HG03558 (cell line): ENCODE data around the gene SMARCA1.
"Not testable (repeated sequence)": the region's sequence is repeated elsewhere in the genome, so short reads cannot be mapped to it uniquely, and the experiment has no call there.

Experiments used
- ATAC-seq: cut with Tn5 transposase; IDR thresholded peaks from one replicate; pipeline ENCODE4 v1.9.1; 2021; ENCODE audit warnings: moderate number of reproducible peaks; ENCODE audit not compliant: unreplicated experiment; ENCODE audit errors: extremely low read depth

SMARCA1 gene, protein sequence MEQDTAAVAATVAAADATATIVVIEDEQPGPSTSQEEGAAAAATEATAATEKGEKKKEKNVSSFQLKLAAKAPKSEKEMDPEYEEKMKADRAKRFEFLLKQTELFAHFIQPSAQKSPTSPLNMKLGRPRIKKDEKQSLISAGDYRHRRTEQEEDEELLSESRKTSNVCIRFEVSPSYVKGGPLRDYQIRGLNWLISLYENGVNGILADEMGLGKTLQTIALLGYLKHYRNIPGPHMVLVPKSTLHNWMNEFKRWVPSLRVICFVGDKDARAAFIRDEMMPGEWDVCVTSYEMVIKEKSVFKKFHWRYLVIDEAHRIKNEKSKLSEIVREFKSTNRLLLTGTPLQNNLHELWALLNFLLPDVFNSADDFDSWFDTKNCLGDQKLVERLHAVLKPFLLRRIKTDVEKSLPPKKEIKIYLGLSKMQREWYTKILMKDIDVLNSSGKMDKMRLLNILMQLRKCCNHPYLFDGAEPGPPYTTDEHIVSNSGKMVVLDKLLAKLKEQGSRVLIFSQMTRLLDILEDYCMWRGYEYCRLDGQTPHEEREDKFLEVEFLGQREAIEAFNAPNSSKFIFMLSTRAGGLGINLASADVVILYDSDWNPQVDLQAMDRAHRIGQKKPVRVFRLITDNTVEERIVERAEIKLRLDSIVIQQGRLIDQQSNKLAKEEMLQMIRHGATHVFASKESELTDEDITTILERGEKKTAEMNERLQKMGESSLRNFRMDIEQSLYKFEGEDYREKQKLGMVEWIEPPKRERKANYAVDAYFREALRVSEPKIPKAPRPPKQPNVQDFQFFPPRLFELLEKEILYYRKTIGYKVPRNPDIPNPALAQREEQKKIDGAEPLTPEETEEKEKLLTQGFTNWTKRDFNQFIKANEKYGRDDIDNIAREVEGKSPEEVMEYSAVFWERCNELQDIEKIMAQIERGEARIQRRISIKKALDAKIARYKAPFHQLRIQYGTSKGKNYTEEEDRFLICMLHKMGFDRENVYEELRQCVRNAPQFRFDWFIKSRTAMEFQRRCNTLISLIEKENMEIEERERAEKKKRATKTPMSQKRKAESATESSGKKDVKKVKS

DNA sequence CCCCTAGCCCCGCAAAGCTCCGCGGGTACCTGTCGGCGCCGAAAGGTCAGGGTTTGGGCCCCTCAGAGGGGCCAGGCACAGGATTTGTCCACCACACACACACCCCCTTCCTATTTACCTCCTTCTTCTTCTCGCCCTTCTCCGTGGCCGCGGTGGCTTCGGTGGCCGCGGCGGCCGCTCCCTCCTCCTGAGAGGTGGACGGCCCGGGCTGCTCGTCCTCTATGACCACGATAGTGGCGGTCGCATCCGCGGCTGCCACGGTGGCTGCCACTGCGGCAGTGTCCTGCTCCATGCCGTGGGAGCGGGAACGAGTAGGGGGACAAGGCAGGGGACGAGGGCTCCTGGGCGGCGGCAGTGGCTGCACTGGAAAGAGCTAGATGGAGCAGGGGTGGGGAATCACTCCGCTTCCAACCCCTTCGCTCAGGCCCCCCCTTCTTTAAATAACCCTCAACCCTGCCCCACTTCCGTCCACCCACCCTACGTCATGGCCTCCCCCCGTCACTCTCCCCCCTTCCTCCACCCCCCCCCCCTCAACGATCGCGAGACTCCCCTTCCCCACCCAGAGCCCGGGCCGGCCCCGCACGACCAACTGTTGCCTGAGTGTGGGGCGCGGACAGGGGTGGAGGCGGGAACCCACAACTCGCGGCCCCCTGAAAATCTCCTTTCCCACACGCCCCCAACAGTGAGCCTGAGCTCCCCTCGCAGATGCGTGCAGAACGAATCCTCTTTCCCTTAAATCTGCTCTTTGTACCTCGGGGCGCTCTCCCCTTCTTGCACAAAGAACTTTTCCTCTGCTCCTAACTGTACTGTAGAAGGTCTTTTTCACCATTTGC is at the start of gene SMARCA1:
Gene SMARCA1 (minus strand): TSS at position 412 of the 833 bp plus-strand sequence. CDS start 120 bp downstream, at position 292.
- no peak for ATAC-seq

DNA sequence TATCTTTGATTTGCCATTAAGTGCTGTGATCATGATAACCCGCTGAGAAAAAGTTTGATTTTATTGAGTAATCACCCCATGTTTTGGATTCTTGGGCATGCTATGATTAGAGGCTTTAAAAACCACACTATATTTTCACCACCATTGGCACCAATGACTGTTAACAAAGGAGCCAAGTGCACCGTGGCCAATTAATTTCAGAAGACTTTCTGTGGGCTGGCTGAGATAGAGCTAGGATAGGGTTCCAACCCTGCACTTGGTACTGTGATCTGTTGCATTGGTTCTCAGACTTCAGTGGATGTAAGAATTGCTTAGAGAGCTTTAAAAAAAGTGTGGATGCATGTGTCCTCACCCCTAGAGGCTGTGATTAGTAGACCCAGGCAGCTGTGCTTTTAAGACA is 49.1 kb upstream of the SMARCA1 start:
- no peak for ATAC-seq

DNA sequence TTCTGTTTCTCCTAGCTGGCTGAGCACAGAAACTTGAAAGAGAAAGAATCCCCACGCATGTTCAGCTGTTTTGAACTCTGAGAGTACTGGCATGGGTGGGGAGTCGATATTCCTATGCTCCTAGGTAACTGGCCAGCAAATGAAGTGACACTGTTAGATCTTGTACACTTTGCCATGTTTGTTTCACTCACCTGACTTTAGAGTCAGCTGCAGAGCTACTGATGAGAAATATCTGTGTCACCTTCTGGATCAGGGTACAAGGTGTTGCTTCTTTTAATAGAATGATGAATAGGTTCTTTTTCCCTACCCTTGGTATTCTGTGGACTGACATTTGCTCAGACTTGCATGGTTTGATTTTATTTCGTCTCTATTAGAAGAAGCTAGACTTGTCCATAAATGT is 45.1 kb upstream of the SMARCA1 start:
- ATAC-seq, result no peak

DNA sequence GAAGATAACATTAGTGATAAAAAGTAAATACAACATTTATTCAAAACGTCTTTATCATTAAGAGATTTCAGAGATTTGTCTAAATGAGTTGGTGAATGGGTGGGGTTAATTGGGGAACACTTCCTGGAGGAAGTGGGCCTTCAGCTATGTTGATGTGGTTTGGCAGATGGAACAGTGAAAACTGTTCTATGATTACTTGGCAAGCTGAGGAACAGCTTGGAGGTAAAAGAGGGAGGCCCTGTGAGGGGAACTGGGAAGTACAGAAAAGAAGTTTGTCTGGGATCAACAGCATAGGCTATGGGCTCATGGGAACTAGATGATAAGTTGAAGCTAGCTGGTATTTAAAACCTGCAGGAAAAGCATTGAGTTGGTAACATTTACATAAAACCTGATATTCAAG is 42.8 kb upstream of the SMARCA1 start:
- ATAC-seq, result no peak

DNA sequence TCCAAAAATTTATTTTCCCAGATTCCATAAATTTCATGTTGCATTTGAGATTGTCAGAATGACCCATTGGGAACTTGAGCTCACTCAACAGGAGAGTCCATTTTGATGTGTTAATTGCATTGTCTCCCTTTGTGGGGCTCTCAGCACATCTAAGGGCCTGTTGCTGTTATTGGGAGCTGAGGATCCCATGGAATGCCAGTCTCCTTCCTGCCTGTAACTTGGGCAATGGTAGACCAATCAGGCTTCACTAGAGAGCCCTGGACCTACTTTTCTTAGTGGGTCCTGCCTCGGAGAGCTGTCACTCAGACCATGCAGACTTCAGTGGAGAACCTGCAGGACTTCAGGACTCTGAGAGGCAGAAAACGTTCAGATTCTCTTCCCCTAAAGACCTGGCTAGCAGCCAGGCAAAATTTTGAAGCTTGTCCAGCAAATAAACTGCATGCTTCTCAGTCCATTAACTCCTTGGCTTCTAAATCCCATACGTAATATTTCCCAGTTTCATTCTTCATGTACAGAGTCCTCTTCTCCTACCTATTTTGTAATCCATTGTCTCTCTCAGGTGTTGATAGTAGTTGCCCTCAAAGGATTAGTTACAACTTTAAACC is 41.9 kb upstream of the SMARCA1 start:
- no peak for ATAC-seq

DNA sequence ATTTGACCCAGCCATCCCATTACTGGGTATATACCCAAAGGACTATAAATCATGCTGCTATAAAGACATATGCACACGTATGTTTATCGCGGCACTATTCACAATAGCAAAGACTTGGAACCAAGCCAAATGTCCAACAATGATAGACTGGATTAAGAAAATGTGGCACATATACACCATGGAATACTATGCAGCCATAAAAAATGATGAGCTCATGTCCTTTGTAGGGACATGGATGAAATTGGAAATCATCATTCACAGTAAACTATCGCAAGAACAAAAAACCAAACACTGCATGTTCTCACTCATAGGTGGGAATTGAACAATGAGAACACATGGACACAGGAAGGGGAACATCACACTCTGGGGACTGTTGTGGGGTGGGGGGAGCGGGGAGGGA is 41.1 kb upstream of the SMARCA1 start:
- not testable (repeated sequence) for ATAC-seq

DNA sequence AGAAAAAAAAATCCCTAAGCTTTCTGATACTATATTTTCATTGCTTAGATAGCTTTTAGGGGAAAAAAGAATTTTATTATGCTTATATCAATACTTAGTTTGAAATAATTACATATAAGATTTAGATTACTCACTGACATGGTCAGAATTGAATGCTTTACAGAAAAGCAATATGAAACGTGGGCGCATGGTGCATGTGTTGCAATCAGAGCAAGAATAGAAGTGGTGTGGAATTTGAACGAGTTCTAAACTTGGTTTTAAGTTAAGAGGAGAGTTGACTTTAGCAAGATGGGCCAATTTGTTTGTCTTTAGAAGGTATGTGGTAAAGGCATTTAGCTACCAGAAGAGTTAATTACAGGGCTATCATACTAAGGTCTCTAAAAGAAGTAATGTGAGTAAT is 38.2 kb upstream of the SMARCA1 start:
- no peak for ATAC-seq

DNA sequence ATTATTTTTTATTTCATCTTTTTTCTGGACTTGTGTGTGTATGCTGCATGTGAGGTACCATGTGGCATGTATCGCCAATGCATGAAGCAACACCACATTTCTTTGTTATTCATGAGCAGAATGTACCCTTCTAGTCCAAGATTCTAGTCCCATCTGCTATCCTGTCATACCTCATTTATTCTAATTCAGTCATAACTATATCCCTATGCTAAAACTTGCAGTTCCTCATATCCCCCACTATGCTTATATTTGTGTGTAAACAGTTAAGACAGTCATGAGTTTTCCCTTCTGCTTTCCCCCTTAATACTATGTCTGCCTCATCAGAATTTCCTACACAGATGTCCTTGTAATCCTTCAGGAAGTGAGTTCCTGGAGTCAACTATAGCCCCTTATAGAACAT is 36.5 kb upstream of the SMARCA1 start:
- no peak for ATAC-seq

DNA sequence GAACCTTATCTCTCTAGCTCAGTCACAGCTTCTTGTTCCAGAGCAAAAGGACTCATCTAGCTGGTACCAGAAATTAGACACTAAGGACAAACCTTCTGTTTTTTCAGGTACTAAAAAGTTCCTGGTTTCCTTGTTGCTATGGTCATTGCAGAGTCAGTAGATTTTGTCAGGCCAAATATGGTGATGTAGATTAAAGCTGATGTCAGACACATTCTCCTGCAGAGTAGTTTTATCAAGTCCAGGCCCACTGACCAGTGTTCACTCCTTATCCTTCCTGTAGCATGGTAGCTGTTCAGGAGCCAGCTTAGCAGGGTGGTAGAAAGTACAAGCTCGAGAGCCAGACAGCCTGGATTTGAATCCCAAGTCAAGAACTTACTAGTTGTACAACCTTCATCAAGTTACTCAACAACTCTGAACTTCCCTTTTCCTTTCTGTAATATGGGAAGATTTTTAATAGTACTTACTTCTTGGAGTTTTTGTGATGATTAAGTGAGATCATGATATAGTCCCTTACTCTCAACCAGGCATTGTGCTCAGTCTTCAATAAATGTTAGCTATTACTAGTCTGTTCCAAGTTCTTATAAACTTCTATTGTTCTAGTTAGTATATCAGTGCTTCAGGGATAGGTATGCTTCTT is 34.7 kb upstream of the SMARCA1 start:
- ATAC-seq, result no peak

DNA sequence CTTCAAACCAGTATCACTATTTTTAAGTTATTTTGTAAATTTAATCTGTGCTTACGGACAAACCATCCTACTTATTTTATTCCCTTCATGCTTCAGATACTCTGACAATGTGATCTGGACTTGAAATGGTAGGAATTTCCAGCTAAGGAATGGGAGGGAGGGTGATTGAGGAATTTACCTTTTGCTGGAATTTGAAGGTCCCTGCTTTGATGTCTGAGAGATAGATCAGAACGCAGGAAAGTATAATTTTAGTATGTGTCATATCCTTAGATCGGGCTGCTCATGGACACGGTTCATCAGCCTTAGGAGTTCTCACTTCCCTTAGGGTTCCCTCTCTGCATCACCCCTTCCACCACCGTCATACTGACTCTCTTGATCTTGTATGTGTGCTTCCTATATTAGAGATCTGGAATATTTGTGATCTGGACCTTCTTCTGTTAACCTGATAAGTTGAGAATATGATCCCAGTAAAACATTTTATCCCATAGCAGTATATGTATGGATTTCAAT is 33.6 kb upstream of the SMARCA1 start:
- ATAC-seq, result no peak

DNA sequence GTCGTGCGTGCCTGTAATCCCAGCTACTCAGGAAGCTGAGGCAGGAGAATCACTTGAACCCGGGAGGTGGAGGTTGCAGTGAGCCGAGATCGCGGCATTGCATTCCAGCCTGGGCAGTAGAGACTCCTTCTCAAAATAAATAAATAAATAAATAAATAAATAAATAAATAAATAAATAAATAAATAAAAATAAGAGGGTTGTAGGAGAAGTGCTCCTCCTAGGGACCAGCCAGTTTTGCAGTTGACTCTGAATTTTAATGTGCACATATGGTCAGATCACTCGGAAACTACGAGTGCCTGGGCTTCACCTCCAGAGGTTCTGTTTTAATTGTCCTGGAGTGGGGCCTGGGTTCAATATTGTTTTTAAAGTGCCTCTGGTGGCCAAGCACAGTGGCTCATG is 31.5 kb upstream of the SMARCA1 start:
- not testable (repeated sequence) for ATAC-seq

DNA sequence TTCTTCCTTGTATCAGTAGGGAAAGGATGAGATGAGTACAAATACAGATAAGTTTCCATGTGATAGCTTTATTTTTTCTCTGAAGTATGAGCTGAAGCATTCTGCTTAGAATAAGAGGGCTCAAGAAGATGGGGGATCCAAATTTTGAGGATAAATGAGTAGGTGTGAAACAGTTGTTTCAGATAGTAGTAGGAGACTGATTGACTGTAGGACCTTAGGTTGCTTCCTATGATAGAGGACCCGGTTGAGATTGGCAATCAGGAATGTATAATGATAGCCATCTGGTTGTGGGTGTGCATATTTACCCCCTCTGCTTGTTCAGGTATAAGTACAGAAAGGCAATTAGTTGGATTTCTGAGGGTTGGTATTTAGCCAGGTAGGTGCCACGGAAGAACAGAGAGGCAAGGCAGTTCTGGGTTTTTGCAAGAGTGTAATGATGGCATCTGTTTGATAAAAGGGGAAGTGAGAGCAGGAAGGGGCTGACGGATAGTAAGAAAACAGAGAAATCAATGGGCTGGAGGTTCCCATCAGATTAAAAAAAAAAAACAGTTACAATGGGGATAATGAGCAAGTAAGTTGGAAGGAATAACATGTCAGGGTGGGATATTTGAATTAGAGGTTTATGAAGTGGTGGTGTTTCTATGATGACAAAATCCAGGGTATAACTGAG is 30.5 kb upstream of the SMARCA1 start:
- peak; percentile 97 for ATAC-seq

DNA sequence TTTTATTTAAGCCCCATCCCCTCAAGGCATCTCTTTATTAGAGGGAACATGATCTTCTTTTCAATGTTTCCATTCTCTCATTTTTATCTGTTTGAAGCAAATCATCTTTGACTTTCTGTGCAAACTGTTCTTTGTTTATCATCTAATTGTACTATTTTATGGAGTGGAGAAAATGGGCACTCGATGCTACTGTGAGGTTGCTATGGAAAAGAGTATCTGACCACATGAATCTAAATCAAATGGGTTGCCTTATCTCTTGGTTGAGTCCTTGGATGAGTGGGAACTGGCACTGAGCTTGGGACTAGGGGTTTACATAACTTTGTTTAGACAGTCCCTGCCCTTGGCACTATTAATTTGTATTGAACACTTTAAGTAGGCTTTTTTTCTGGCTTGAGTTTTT is 25.8 kb upstream of the SMARCA1 start:
- no peak for ATAC-seq

DNA sequence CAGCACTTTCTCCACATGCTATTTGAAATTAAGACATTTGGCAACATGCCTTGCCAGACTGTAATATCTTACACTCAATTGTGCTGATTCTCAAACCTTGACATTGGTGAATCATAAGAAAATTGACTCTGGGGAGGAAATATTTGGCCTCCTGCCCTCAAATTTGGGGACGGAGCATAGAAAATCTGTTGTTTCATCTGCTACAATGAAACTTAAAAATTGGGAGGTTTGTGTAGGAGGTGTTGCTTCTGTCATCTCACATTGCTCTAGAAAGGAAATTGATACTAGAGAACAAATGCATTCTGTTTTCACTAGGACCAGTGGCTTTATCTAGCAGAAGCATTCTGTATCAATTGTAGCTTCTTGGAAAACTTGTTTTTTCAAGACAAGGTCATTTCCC is 22.1 kb upstream of the SMARCA1 start:
- ATAC-seq, result no peak

DNA sequence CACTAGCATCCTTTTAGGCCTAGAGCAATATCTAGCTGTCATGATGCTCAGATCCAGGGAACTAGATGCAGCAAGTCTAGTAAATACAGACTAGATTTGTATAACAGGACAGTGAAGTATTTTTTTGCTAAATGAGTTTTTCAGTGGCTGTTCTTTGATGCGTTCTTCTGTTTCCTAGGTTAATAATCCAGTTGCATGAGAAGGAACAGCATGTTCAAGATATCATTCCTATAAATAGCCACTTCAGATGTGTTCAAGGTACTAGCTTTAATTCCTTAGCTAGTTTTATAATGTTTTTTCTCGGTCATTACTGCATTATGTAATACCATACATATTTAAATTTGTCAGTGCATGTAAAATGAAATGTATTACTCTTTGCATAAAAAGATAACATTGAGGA is 21.5 kb upstream of the SMARCA1 start:
- ATAC-seq, result no peak

DNA sequence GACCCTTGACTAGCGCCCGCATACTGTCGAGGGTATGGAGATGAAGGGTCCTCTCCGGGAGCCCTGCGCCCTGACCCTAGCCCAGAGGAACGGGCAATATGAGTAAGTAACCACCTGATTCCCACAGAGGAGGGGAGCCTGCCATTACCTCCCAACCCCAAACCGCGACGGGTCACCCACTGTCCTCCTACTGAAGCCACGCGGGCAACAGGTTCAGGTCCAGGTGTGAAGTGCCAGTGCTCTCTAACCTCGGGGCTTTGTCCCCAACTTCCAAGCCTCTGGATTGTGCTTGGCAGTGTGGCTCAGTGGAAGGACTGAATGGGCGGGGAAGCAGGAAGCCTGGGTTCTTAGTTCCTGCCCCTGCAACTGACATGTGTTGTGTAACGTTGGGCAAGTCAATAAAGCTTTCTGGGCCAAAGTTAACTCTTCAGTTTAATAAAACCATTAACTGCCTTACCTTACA is 17.5 kb upstream of the SMARCA1 start:
- no peak for ATAC-seq

DNA sequence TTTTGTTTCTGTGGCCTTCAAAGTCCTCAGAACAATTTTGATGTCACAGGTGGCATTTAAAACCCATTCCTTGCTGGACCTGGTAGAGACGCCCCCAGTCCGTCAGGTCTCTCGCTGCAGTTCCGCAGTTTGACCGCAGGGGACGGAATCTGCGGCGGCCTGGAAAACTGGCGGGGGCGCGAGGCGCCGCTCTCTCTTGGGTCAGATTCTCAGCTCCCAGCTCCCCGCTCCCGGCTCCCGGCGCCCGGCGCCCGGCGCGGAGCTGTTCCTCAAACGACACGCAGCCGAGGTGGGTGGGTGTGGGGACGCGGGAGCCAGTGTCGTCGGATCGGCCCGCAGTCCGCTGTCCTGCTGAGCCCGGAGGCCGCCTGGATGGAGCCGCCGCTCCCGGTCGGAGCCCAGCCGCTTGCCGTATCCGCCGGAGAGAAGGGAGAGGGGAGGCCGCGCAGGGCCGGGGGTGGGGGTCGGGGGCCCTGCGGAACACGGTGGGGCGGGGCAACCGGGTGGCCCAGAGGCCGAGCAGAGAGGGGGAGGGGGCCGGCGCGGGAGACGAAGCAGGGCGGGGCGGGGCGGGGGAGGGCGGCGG is 16.9 kb upstream of the SMARCA1 start, which contains the start of gene OCRL:
Gene OCRL (plus strand): TSS at position 192 of the 586 bp plus-strand sequence. CDS start 181 bp downstream, at position 373.
- ATAC-seq, result no peak
